OCI-LY3 (cell line): Measurements from ENCODE around the gene PHACTR3.

Source experiments
- CTCF ChIP-seq: fragments of 200-600, 300-600 bp; sonication (generic); IDR thresholded peaks from 2 replicates; pipeline ENCODE4 v1.5.1; 2014; ENCODE audit warnings: antibody characterized with exemption, low read length, low read depth
- EZH2phosphoT487 ChIP-seq: fragments of 200-600 bp; shearing (Covaris generic); IDR thresholded peaks from 2 replicates; pipeline ENCODE4 v1.6.1; 2018; ENCODE audit warnings: antibody characterized with exemption, mixed run types, low read depth

- TF ChIP-seq CTCF, result no peak
- TF ChIP-seq EZH2phosphoT487, result no peak
Observed at GRCh38 chr20:59730722-59731121, 126.4 kb downstream of the PHACTR3 start.
